Skeletal muscle satellite cell (primary cell): ENCODE data around the gene TBC1D2.

Experiments
- H3K27me3 ChIP-seq: 2 replicates; pipeline ENCODE4 v1.7.0; 2013; ENCODE audit warnings: low read length; ENCODE audit not compliant: control insufficient read depth, insufficient read depth
- H3K36me3 ChIP-seq: 2 replicates; pipeline ENCODE4 v1.7.0; 2013; ENCODE audit warnings: mild to moderate bottlenecking, control low read depth, low read length; ENCODE audit not compliant: insufficient read depth
- H3K4me1 ChIP-seq: 2 replicates; pipeline ENCODE4 v1.7.0; 2013; ENCODE audit warnings: low read length; ENCODE audit not compliant: control insufficient read depth, insufficient read depth
- H3K4me2 ChIP-seq: 2 replicates; pipeline ENCODE4 v1.7.0; 2013; ENCODE audit warnings: mild to moderate bottlenecking, low read length
- H3K4me3 ChIP-seq: 2 replicates; pipeline ENCODE4 v1.7.0; 2013; ENCODE audit warnings: low read length
- H3K9ac ChIP-seq: 2 replicates; pipeline ENCODE4 v1.7.0; 2013; ENCODE audit warnings: mild to moderate bottlenecking, low read depth, low read length, moderate library complexity
- H3K9me3 ChIP-seq: replicated peaks from 2 replicates; pipeline ENCODE4 v1.7.0; 2013; ENCODE audit warnings: mild to moderate bottlenecking, control low read depth, low read length

TBC1D2 gene

GRCh38 chr9:98211260-98211659, 44.2 kb downstream of the TBC1D2 start:
- H3K4me3 ChIP-seq: no peak overlapping the region
- H3K9ac ChIP-seq: no peak overlapping the region
- H3K4me2 ChIP-seq: no peak overlapping the region
- H3K9me3 ChIP-seq: no peaks in the 10 kb centered on the region
- H3K27me3 ChIP-seq: no peaks in the 10 kb centered on the region
- peaks cover 93% of the 10 kb centered on the region for H3K36me3 ChIP-seq
- peaks cover 9% of the 10 kb centered on the region for H3K4me1 ChIP-seq

DNA sequence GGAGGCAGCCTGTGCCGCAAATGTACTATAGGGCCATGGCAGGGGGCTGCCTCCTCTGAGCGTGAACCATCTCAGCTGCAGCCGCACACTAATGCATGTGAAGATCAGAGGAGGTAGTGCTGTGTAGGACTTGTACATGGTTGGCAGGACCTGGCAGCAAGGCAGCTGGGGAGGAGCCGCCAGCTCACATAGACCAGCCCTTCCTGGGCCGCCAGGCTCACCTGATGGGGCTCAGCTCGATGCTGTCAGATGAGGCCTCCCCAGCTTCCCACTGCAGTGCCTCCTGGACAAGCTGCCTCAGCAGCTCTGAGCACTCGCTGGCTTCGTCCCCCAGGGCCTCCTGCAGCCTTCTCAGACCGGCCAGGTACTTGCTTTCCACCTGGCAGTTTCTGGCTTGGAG, 45.0 kb downstream of the TBC1D2 start:
- Histone ChIP-seq H3K27me3 (no peaks in the 10 kb centered on the region), H3K9ac (no peak overlapping the region), H3K36me3 (peaks cover 86% of the 10 kb centered on the region), H3K9me3 (no peaks in the 10 kb centered on the region), H3K4me2 (no peak overlapping the region), H3K4me3 (no peak overlapping the region), H3K4me1 (peaks cover 6% of the 10 kb centered on the region)

DNA sequence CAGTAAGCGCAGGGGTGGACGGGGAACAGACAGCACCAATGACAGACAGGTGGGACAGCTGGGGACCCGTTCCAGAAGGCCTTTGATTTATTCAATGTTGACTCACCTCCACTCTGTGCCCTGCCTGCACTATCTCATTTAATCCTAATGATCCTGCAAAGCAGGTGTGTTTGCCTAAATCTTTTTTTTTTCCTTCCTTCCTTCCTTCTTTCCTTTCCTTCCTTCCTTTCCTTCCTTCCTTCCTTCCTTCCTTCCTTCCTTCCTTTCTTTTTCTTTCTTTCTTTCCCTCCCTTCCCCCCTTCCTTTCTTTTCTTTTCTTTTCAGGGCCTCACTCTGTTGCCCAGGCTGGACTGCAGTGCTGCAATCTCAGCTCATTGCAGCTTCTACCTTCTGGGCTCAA, 45.9 kb downstream of the TBC1D2 start:
- Histone ChIP-seq H3K4me3 (no peak overlapping the region), H3K4me2 (no peak overlapping the region), H3K4me1 (no peaks in the 10 kb centered on the region), H3K27me3 (no peaks in the 10 kb centered on the region), H3K9me3 (no peaks in the 10 kb centered on the region), H3K9ac (no peak overlapping the region), H3K36me3 (peaks cover 86% of the 10 kb centered on the region)

- Histone ChIP-seq H3K9ac (no peak overlapping the region), H3K9me3 (no peaks in the 10 kb centered on the region), H3K27me3 (no peaks in the 10 kb centered on the region), H3K4me2 (no peak overlapping the region), H3K4me1 (no peaks in the 10 kb centered on the region), H3K36me3 (peaks cover 89% of the 10 kb centered on the region), H3K4me3 (no peak overlapping the region)
These were observed 46.8 kb downstream of the TBC1D2 start for GRCh38 chr9:98208635-98209034.

DNA sequence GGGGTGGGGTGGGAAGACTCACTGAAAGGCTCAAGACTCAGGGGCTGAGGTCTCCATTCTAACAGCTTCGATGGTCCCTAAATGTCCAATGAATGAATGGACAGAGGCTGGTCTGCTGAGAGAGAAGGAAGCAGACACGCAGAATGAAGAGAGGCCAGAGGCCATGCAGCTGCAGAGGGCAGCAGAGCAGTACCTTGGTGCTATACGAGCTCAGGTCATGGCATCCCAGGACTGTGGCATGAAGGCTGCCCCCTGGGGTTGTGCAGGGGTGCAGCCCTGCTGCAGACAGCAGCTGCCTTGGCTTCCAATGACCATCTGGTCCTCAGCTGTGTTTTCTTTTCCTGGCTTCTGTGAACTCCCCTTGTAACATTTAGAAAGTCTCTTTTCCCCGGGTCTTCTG, 47.8 kb downstream of the TBC1D2 start:
- H3K4me1 ChIP-seq: no peaks in the 10 kb centered on the region
- H3K9ac ChIP-seq: no peak overlapping the region
- H3K36me3 ChIP-seq: peaks cover 89% of the 10 kb centered on the region
- no peak overlapping the region for H3K4me3 ChIP-seq
- H3K9me3 ChIP-seq: no peaks in the 10 kb centered on the region
- no peak overlapping the region for H3K4me2 ChIP-seq
- no peaks in the 10 kb centered on the region for H3K27me3 ChIP-seq

DNA sequence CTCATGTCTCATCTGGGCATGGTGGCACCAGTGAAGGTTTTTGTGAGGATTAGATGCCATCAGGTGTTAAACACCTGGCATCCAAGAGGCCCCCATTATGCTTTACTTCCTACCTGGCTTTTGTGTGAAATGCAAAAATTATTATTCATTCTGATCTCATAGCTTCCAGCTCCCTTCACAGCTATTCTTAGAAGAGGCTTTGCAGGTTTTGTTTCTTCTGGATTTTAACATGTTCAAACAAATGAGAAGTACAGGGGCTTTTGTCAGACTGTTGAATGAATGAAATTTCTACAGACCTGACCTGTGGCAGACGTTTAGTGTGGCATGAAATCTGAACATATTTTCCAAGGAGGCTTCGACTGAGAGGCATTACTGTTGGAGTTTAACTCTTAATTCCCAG, 48.7 kb downstream of the TBC1D2 start:
- no peaks in the 10 kb centered on the region for H3K27me3 ChIP-seq
- H3K4me2 ChIP-seq: no peak overlapping the region
- H3K36me3 ChIP-seq: peaks cover 92% of the 10 kb centered on the region
- no peak overlapping the region for H3K9ac ChIP-seq
- no peak overlapping the region for H3K4me3 ChIP-seq
- no peaks in the 10 kb centered on the region for H3K9me3 ChIP-seq
- no peaks in the 10 kb centered on the region for H3K4me1 ChIP-seq

DNA sequence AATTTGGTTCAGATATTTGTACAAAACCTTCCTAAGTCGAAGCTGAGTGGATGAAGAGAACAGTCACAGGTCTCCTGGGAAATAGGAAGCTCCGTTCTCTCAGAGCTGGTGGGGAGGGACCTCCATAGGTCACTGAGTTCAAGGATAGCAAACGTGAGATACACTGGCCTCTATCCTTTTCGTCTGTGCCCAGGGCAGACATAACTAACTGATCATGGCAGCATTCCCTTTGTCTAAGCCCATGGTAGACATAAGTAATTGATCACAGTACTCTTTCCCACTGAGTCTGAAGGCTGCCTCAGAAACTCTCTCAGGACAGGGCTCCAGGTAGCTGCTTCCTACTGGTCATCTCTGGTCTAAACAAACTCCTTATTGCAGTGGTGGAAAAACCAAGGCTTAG, 50.8 kb downstream of the TBC1D2 start:
- Histone ChIP-seq H3K9ac (no peak overlapping the region), H3K36me3 (peaks cover 88% of the 10 kb centered on the region), H3K27me3 (no peaks in the 10 kb centered on the region), H3K9me3 (no peaks in the 10 kb centered on the region), H3K4me3 (no peak overlapping the region), H3K4me2 (no peak overlapping the region), H3K4me1 (no peaks in the 10 kb centered on the region)

GRCh38 chr9:98203153-98203552, 52.3 kb downstream of the TBC1D2 start:
- H3K4me1 ChIP-seq: no peaks in the 10 kb centered on the region
- no peak overlapping the region for H3K9ac ChIP-seq
- no peak overlapping the region for H3K4me2 ChIP-seq
- no peaks in the 10 kb centered on the region for H3K27me3 ChIP-seq
- no peaks in the 10 kb centered on the region for H3K9me3 ChIP-seq
- H3K36me3 ChIP-seq: peaks cover 88% of the 10 kb centered on the region
- no peak overlapping the region for H3K4me3 ChIP-seq

DNA sequence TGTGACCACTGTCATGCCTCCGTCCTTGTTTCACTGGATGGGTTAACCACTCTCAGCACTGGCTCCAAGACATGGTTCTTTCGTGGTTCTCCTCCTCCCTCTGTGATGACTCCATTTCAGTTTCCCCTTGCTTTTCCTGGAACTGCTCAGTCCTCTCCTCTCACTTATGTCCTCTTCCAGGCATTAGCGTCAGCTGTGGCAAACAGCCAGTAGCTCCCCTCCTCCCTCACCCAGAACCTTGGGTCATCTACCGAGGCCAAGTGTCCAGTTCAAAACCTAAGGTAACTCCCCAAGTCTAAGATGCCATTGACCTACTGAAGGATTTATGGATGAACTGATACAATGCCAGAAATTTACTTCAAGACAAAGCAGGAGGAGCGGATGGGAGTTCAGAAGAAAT, 53.2 kb downstream of the TBC1D2 start:
- Histone ChIP-seq H3K4me3 (no peak overlapping the region), H3K4me1 (no peaks in the 10 kb centered on the region), H3K27me3 (no peaks in the 10 kb centered on the region), H3K4me2 (no peak overlapping the region), H3K9ac (no peak overlapping the region), H3K36me3 (peaks cover 85% of the 10 kb centered on the region), H3K9me3 (no peaks in the 10 kb centered on the region)

DNA sequence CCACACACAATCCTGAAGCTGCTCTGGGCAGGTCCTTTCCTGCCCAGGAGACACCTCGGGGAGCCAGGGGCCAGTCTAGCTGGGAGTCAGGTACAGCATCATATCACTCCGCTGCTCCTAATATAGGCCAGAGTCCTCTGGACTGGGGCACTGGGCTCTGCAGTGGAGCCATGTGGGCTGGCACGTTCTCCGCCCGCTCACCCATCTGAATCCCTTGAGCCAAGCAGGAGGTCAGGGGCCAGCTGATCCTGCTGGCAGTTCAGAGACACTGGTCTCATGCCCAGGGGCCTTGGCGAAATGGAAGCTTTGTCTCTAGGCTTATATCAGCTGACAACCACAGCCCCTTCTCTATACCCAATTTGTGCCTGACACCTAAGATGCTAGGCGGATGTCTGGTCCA, 53.7 kb downstream of the TBC1D2 start:
- no peaks in the 10 kb centered on the region for H3K9me3 ChIP-seq
- H3K9ac ChIP-seq: no peak overlapping the region
- H3K4me3 ChIP-seq: no peak overlapping the region
- peaks cover 80% of the 10 kb centered on the region for H3K36me3 ChIP-seq
- H3K4me1 ChIP-seq: no peaks in the 10 kb centered on the region
- H3K27me3 ChIP-seq: no peaks in the 10 kb centered on the region
- no peak overlapping the region for H3K4me2 ChIP-seq

DNA sequence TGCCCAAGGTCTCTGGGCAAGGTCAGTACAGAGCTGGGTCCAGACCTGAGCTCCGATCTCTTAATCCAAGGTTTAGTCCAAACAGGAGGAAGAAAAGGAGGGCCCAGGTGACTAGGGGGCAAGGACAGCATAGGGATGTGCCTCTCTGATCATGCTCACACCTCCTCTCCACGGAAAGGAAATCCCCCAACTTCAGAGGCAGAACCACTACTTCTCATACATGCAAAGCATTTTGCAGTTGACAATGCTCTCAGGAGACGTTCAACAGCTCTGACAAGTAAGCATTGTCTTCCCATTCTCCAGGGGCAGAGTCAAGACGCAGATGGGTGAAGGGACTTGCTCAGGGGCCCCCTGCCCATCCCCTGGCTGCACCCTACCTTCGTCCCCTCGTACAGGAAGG, 54.3 kb downstream of the TBC1D2 start:
- Histone ChIP-seq H3K9me3 (no peaks in the 10 kb centered on the region), H3K4me3 (no peak overlapping the region), H3K4me1 (no peaks in the 10 kb centered on the region), H3K9ac (no peak overlapping the region), H3K4me2 (no peak overlapping the region), H3K27me3 (no peaks in the 10 kb centered on the region), H3K36me3 (peaks cover 74% of the 10 kb centered on the region)

DNA sequence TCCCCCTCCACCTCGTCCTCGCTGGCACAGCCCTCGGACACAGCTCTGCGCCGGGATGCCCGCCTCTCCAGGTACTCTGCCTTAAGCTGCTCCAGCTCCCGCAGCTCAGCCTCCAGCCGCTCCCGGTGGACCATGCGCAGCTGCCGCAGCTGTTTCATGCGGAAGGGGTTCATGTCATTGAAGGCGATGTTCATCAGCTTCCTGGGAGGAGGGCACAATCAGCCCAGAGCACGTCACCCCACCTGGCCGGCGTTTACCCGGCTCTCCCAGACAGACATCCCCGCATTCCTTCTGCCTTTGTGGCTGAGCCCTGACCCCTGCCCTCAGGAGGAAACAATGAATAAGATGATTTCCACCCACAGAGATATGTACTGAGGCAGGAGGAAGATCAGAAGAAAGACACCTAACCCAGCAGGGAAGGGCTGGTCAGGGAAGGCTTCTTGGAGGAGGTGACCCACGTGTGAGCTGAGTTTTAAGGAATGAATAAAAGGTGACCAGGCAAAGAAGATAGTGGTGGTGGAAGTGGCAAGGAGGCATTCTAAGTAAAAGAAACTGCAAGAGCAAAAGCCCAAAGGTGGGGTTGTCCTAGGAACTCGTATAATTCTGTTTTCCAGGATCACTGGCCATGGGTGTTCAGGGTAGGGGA, 55.9 kb downstream of the TBC1D2 start:
- Histone ChIP-seq H3K9ac (no peak overlapping the region), H3K4me2 (no peak overlapping the region), H3K9me3 (no peaks in the 10 kb centered on the region), H3K4me1 (no peaks in the 10 kb centered on the region), H3K27me3 (no peaks in the 10 kb centered on the region), H3K36me3 (peaks cover 64% of the 10 kb centered on the region), H3K4me3 (no peak overlapping the region)
